PFSK-1 (cell line): ENCODE results near the gene MRPL9.

Source experiments
- FOXP2 ChIP-seq: optimal IDR thresholded peaks from 2 replicates; pipeline ENCODE3; 2011; ENCODE audit warnings: borderline replicate concordance, control low read depth, inconsistent platforms; ENCODE audit not compliant: insufficient read depth; ENCODE audit errors: extremely low read length, extremely low read depth
- POLR2AphosphoS5 ChIP-seq: IDR thresholded peaks from 2 replicates; pipeline ENCODE4 v1.6.1; 2012; ENCODE audit warnings: low read depth, mild to moderate bottlenecking, control low read depth, low read length, moderate library complexity
- REST ChIP-seq, 2 experiments: IDR thresholded peaks; 2 replicates each; pipeline versions ENCODE4 v1.6.1 to v1.8.0; 2011 to 2012; ENCODE audit warnings: low read depth in 2 of 2, low read length in 2 of 2, control low read depth in 1 of 2, inconsistent platforms in 1 of 2, mild to moderate bottlenecking in 1 of 2, moderate library complexity in 1 of 2; ENCODE audit not compliant: insufficient read depth in 1 of 2
- TAF1 ChIP-seq: IDR thresholded peaks from 2 replicates; pipeline ENCODE4 v1.6.1; 2012; ENCODE audit warnings: low read length, control low read depth, borderline replicate concordance; ENCODE audit not compliant: insufficient read depth

- TF ChIP-seq POLR2AphosphoS5 = peak; percentile 93
- TF ChIP-seq TAF1 = peak; percentile 96
- peak in 1 of 2 experiments; percentile 49; a peak in 1 of 4 replicates for TF ChIP-seq REST (IDR thresholded peaks at IDR 0.05; ENCODE audit: insufficient read depth in 1 of 2, low read depth in 2 of 2, low read length in 2 of 2)
- peak; percentile 50 for TF ChIP-seq FOXP2
These were observed at the start of gene MRPL9 for GRCh38 chr1:151762941-151763921.
